Stimulated activated CD4-positive, alpha-beta T cell treated with anti-CD3 and anti-CD28 coated beads, TNF-alpha, amount 100 ng/mL, for 1 hour (primary cell): ENCODE measurements around the gene MYO5A.

Experiments
- DNase-seq, 3 donors: peaks; one replicate each; pipeline ENCODE4 v3.0.0-alpha.2; 2020; ENCODE audit warnings: low read depth in 3 of 3, low spot score in 1 of 3

MYO5A gene

DNA sequence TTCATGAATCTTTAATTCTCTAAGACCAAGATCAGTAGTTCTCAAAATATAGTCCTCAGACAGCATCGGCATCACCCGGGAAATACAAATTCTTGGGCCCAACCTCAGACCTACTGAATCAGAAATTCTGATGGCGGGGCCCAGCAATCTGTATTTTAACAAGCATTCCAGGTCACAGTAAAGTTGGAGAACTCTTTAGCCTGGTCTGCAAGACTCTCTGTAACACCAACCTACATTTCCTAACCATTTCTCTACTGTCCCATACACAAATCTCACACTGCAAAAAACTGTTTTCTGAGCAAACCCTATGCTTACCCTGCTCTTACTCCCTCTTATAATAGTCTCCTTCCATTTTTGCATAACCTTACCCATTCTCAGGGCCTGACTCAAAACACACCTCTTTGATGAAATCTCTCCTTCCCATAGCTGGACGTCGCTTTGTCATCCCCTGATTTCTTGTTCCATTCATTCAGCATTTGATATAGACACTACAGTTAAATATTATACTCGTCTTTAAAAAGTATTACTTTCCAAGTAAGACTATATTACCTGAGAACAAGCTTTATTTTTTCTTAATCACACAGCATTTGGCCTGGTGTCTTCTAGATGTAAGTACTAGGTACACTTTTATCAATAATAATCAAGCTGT lies 149.8 kb downstream of the MYO5A start:
- no peak for DNase-seq

DNA sequence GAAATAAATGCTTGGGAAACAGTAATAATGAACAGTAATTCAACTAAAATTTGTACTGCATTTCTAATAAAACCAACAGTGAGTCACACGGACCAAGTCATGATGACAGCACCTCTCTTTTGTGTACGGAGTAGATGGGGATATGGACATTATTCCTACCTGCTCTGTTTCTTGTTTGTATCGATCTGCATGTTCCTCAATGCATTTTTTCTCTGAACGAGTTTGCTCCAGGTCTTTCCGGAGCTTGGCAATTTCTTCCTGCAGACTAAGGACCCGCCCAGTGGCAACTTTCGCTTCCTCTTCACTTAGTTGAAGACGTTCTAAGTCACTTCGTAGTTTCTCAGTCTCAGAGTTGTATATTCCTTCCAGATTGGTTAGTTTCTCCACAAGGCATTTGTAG lies 158.7 kb downstream of the MYO5A start:
- no peak for DNase-seq

DNA sequence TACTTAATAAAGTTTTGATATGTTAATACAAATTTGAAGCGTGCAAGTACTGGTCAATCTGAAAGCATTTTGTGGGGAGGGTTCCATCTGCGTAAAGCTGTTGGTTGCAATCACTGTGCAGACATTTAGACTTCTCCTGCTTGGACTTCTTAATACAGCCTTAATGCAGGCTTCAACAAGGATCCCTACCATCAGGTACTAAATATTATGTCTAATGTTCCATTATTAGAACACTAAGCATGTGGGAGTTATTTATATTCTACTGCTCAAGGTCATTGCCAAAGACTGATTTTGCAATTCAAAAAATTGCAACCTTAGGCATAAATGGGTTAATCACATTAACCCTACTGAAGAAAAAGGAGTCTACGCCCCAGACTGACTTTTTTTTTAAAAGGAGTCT lies 159.2 kb downstream of the MYO5A start:
- DNase-seq: no peak

DNA sequence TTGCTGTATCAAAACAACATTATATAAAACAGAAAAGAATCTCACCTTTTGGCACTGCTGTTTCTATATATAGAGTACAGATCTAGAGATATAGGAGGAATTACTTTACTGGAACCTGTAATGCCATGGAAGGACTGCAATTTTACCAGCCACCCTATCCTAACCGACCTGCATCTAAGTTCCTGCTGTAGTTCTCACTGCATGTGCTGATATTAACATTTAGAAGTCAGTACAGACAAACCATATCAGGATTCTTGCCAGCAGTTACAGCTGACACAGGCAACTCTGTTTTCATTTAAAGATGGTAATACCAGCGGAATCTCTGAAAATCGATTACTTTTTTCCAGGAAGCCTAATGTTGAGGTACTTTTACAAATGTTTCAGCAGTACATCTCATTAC lies 159.7 kb downstream of the MYO5A start:
- no peak for DNase-seq

DNA sequence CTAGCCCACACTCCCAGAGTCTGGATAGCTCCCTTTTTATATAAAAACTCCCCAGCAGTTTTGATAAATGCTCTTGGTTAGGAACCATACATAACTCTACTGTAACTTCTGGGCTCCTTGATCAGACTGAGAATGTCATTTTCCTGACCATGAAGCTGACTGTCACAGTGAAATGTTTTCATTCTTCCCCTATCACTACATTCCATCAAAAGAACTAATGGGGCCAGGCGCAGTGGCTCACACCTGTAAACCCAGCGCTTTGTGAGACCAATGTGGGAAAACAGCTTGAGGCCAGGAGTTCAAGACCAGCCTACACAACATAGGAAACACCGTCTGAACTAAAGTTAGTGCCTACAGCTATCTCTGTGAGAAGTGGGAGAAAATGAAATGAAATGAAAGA lies 160.3 kb downstream of the MYO5A start:
- no peak for DNase-seq

DNA sequence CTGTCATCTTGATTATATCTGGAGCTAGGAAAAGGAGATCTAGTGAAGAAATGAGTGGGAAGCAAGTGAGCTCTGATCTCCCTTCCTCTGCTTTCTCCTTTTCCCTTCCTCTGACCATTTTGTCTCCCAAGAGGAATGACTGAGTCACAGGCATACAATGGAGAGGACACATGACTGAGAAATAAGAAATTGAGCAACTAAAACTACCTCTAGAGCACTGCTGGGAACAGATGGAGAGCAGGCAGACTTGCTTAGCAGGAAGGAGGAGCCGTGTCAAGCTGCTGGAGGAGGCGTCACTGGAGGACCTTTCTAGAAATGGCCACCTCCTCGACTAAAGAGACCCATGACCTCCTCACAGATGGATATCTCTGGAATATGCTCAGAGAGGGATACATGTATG lies 166.2 kb downstream of the MYO5A start:
- DNase-seq: no peak

DNA sequence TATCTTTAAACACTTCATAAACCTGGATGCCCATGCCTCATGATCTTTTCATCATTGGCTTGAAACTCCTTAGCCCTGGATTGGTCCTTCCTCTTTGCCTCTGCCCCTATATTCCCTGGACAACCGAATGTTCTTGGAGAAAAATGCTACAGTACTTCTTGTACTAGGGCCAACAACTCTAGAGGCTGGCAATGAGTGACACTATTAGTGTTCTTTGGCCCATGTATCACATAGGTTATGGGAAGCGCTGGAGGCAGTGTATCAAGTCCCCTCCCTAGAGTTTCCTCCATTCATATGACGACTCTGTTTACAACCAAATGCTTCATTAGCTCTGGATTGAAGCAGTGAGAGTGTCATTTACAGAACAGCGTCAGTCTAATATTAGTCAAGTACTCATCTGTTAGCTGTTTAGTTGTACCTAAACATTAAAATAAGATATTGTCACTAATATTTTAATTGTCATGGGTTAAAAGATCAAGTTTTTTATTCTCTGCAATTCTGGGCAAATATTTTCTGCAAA lies 166.6 kb downstream of the MYO5A start:
- no peak for DNase-seq

DNA sequence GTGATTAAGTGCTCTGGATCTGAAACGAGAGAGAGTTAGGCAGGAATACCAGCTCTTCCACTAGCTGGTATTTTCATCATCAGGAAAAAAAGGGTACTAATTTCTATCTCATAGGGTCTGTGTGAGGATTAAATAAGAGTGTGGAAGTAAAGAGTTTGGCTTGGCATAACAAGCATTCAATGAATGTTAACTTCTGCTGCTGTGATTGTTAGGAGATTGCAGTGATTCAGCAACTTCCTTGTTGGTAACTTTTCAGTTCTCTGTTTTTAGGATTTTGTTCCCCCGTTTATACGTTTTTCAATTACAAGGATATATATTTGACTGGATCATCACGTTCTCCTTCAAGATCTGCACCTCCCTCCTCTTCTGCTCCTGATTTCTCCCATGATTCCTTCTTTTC lies 167.2 kb downstream of the MYO5A start:
- no peak for DNase-seq

DNA sequence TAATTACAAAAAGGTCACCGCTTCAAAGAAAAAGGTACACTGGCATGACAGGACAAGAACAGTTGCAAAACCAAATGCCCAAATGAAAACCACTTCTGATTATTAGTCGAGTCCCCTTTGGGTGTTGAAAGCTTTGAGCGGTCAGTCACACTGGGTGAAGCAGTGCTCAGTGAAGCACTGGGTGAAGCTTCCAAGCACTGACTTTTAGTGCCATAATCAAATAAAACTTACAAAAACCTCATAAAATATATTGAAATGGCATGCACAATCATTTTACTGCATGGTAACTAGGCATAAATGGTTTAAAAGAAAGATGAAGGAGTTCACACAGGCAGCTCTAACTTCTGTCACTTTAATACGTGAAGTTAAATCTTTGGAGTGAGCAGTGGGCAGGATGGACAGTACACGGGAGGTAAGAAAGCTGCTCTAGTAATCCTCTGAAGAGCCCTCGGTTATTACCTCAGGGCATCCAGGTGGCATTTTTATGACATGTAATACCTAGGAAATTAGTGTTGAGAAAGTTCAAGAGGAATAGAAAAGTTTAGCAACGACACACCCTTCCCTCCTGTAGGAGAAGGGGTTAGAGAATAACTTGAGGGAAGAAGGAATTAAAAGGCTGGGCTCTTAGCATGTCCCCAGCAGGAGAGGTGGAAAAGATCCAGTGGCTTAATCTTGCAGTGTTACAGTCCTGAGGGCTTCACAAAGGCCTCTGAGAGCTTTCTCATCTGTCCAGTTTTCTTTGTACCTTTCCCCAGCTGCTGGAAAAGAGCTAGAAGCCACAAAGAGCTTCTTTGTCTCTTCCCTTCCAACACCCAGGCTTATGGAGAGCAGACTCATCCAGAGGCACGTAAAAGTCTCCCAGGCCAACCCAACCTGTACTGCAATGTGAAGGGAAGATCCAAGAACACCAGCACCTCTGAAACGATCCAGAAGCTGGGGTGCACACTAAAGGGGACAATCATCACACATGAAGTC lies 168.2 kb downstream of the MYO5A start:
- no peak for DNase-seq

DNA sequence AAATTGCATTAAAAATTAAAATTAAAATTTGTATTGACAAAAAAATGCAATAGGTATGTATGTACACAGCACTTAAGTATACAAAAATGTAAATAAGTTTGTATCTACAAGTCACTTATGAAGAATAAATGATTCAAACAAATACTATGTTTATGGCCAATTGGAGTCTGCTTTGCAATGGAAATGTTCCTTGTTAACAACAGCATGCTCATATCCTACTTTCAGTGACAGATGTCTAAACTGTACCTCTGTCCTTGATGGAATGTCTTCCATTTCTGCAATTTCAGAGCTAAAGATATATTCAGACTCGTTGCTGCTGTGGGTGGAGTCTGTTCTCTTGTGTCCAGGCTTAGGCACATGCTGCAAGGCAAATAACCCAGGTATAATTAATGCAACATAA lies 169.0 kb downstream of the MYO5A start:
- no peak for DNase-seq

DNA sequence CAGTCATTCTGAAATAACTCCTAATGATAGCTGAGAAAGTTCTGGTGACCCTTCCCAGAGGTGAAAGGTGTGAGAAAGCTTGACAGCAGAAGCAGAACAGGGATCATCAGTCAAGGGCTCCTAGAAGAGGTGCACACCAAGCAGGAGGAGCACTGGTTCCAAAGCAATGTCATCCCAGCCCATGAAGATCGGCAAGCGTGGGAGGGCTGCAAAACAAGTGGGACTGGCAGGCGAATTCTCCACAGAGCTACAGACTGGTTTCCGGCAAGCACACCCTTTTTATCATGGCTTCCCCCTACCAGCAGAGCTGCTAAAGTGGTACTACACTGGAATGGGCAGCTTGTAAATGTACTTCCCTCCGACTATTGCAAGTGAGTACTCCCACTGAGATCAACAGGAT lies 170.7 kb downstream of the MYO5A start:
- DNase-seq: no peak

DNA sequence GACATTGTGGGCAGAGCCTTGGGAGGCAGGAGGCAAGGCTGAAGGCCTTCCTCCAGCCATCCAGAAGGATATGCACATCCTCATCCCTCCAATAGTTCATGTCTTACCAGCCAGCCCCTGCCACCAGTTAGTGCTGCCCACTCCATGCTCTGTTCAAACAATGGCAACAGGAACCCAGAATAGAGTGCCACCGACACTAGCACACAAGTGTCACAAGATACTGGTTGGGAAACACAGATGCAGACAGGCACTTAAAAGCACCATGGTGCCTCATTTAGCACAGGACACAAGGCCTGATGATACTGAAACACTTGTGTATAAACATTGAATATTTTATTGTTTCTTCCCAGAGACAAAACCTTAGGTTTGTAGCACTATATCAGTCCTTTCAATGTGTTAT lies 176.6 kb downstream of the MYO5A start:
- DNase-seq: no peak

DNA sequence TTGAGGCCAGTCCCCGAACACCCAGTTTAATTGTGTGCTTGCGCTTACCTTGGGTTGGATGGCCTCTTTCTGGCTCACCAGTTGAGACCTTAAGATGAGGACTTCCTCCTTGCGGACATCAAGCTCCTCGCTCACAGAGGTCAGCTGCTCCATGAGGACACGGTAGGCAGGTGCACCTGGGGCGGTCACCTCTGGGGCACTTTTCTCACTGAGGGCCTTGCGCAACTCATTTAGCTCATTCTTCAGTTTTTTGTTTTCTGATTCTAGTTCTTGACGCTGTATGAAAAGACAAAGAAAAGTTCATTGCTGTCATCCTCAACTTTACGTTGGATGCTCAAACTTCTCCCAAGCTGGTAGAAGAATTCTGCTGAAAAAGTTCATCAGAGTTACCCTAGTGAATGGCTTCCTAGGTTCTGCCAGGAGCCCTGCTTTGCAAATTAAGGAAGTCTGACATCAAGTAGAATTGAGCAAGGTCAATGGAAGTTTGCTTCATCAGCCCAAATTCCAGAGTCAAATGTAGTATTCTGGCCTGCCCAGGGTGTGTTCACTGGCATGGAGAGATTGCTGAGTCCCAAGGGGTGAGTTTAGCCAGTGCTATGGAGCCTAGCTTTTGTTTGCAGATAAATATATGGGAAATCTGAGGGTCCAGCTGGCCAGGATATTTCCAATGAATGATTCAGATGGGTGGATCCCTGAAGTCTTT lies 177.3 kb downstream of the MYO5A start:
- no peak for DNase-seq

DNA sequence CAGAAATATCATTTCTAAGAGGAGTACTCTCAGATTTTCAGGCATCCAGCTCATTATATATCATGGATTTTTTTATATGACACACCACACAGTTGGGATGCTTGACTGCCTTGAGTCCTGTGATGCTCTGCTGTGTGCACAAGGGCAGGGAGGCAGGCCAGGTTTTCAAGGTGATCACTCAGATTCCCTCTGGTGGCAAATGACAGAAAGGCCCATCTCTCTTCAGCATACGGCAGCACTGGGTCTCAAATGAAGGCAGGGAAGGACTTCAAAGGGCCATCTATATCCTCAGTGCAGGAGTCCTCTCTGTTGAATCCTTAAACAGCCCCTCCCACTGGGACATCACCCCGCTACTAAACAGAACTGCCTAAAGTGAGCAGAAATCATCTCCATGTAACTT lies 178.3 kb downstream of the MYO5A start:
- no peak for DNase-seq

DNA sequence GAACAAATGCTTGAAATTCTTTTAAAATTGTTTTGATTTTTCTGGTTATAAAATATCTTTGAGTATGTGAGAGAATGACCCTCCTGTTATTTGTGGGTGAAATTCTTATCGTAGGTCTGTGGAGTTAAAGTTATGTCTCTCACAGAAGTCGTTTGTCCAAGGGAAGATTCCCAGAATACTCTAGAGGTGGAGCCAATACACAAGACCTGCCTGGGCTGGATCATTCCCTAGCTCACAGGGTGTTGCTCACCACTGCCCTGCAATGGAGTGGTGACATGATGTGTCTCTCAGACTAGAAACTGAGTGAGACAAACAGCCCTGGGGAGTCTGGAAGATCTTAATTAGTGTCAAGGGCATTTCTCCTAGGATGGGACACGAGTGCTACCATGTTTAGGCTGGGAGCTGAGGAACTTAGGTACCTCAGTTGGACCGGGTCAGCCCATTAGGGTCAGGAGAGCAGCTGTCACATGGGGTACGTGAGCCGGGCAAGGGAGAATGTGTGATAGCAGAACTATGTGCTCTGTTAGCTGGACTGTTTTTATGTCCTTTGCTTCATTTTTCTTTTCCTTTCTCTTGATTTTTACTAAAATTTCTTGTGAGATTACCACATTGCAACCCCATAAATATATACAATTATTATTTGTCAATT lies 179.5 kb downstream of the MYO5A start:
- no peak for DNase-seq

DNA sequence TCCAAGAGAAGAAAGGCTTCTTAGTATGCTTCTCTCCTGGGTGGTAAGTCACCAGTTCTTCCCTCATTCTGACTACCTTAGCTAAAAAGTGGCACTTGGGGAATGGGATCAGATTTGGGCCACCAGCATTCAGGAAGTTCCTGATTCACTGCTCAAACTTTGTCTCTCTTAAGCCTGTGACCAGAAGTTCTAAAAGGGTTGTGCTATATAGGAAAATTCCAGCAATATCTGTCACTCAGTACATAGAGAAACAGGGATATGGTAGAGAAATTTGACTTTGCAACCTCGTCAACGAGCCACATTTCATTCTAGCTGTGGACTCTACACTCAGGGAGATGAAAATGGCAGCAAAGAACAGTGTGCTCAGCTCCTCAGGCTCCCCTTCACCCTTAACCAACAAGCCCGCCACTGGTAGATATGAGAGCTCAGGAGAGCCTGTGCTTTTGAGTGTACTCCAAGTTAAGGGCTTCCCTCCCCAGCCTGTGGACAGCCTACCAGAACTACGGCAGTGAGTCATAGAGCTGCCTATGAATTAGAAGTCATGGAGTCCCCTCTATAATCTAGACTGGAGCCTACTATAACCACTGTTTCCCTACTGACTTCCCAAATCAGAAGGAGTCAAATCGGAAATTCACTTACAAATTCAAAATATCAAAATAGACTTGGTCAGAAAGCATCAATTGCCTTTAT lies 180.5 kb downstream of the MYO5A start:
- DNase-seq: no peak

DNA sequence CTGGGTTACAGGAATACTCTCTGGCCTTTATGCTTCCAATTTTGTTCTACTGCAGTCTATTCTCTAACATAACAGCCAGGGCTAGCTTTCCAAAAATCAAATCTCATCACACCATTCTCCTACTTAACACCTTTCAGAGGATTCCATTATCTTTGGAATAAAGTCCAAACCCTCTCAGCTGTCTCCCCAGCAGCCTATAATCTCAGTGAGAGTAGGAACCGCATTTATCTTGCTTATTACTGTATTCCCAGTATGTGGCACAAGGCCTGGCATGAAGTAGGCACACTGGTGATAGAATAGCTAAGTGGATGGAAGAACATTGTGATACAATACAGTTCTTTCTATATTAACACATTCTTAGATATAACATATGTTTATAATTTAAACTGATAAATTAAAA lies 184.1 kb downstream of the MYO5A start:
- no peak for DNase-seq

DNA sequence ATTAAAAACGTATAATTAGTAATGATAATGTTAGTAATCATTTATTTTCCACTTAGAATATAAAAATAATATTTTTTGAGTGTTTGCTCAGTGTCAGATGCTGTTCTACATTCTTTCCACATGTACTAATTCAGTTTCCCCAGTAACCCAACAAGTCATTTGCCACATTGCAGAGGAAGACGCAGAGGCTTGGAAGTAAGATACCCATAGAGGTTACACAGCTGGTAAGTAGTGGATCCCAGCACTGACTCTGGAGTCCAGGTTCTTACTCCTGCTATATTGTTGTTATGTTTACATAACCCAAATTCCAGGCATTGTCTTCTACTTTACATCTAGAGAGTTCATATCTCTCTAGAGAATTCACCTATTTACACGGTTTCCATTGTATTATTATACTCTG lies 184.8 kb downstream of the MYO5A start:
- no peak for DNase-seq

DNA sequence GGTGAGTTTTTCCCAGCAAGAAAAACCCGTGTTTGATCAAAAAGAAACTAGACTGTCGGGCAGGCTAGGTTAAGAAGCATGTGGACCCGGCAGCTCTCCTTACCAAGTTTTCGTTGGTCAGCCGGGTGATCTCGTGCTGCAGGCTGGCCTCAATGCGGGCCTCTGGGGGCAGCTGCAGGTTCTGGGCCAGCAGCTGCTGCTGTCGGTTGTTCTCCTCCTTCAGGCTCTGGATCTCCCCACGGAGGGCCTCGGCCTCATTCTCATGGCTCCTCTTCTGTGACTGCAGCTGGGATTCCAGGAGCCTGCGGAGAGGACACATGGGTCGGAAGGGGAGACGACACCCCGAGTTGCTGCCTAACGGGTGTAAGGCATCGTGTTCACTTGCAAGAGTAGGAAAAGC lies 188.6 kb downstream of the MYO5A start:
- no peak for DNase-seq

DNA sequence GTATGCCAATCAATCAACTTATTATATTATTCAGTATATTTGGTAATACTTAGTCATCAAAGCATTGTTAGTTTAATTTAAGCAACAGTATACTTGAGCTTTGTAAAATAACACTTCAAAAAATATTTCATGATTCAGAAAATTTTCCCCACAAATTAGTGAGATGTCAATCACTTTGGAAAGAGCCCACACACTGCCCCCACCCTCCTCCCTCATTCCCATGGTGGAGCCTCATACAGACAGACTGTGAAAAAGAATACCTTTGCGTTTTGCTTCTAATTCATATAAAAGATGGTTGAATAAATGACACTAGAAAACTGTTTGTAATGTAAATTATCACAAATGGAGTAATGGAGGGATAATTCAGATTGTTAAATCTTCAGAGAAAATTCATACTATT lies 189.8 kb downstream of the MYO5A start:
- DNase-seq: no peak

DNA sequence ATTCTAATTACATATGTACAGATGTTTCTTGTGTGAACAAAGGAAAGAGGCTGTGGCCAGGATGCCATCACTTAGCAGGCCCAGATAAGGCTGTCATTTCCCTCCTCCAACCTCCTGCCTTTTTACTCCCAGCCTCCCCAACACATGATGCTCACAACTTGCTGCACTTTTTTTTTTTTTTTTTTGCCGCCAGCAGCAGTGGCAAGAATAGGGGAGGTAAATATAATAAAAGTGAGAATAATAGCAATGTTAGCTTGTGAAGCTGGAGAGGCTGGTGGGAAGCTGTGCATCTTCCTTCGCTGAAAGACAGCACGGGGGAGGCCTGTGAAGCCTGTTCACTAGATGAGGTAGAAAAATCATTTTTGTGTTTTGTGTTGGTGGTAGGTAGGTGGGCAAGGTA lies 190.6 kb downstream of the MYO5A start:
- no peak for DNase-seq
